Stomach (tissue), 9 donors: Measurements from ENCODE around the gene NEXMIF. TPM values are rescaled to one million over a fixed set of nuclear protein-coding genes. Genes with fewer than 3 reads are reported as not detected.
A peak's percentile ranks its signal among the peaks of the same experiment; 100 is the strongest.

Experiments used
- DNase-seq, 2 donors: peaks; one replicate each; pipeline versions ENCODE4 v3.0.0 to v3.0.0-alpha.2; 2013 to 2019
- H3K27ac ChIP-seq, 5 donors: fragments of 200-600 bp in 4 of 5; sonication (generic) in 4 of 5; one replicate each; pipeline ENCODE4 v1.5.1; 2013 to 2019; ENCODE audit warnings: mild to moderate bottlenecking in 1 of 5, moderate library complexity in 1 of 5
- H3K27me3 ChIP-seq, 3 donors: fragments of 200-600 bp; sonication (generic); one replicate each; pipeline ENCODE4 v1.5.1; 2017 to 2019; ENCODE audit warnings: mixed run types in 1 of 3
- H3K36me3 ChIP-seq, 4 donors: fragments of 200-600 bp; sonication (generic); 1 replicate in 3 of 4; 2 replicates in 1 of 4; pipeline ENCODE4 v1.5.1; 2016 to 2019
- H3K4me1 ChIP-seq, 4 donors: fragments of 200-600 bp; sonication (generic); one replicate each; pipeline ENCODE4 v1.5.1; 2016 to 2019
- H3K4me3 ChIP-seq, 4 donors: fragments of 200-600 bp; sonication (generic) in 3 of 4; one replicate each; pipeline ENCODE4 v1.5.1; 2016 to 2019; ENCODE audit warnings: mild to moderate bottlenecking in 1 of 4
- H3K9me3 ChIP-seq, 4 donors: fragments of 200-600 bp; sonication (generic); one replicate each; pipeline ENCODE4 v1.5.1; 2016 to 2019
- CTCF ChIP-seq, 7 experiments: fragments of 450-650 bp in 4 of 7; fragments of 200-600 bp in 3 of 7; sonication (generic) in 3 of 7; IDR thresholded peaks; one replicate each; pipeline ENCODE4 v1.5.1; 2016 to 2019; ENCODE audit warnings: antibody characterized with exemption in 7 of 7, control low read depth in 2 of 7, mild to moderate bottlenecking in 1 of 7
- EP300 ChIP-seq: sonication (generic); formaldehyde crosslinking; IDR thresholded peaks from one replicate; pipeline ENCODE4 v1.6.1; 2017; ENCODE audit warnings: antibody characterized with exemption
- POLR2A ChIP-seq, 4 donors: fragments of 450-650 bp; IDR thresholded peaks; one replicate each; pipeline ENCODE4 v1.6.1; 2016; ENCODE audit warnings: antibody characterized with exemption in 4 of 4, control low read depth in 2 of 4, mild to moderate bottlenecking in 1 of 4, moderate library complexity in 1 of 4
- POLR2AphosphoS5 ChIP-seq, 3 donors: sonication (generic); formaldehyde crosslinking; IDR thresholded peaks; one replicate each; pipeline ENCODE4 v1.6.1; 2016; ENCODE audit warnings: antibody characterized with exemption in 3 of 3
- WGBS, 5 donors: extraction: QIAGEN DNeasy Blood & Tissue Kit in 3 of 5; methylation state at CpG; one replicate each; pipeline versions ENCODE4 v1.1.5 to v1.1.7; 2013 to 2018; 5-methylcytosine and 5-hydroxymethylcytosine counted together
- intact Hi-C: fragments of 100-400 bp; cut with DNase I; formaldehyde crosslinking; loops from one replicate; pipeline ENCODE4 v1.15.1; 2023; ENCODE audit warnings: low total_unique reads
- polyA plus RNA-seq, 3 donors: library from polyadenylated mRNA; stranded (reverse); fragments of 200-250 nt; gene quantifications; one replicate each; pipeline ENCODE4 v1.2.3, GENCODE V29; 2013
- total RNA-seq, 5 donors: library from RNA; depleted of rRNA; stranded (reverse); fragments of >200 nt; gene quantifications; one replicate each; pipeline versions ENCODE4 v1.1.0 to v1.2.3, GENCODE V29; 2014 to 2016
- donor health status: healthy with polysubstance abuse.
- donor health status: Bipolar disorder and iron deficiency.
- donor health status: healthy.

The NEXMIF gene
- total and polyA plus RNA-seq, 8 donors = 0.25 to 4.0 (median 1.2) TPM

GRCh38 chrX:74931214-74931613 lies 6.0 kb upstream of the NEXMIF start:
- no peak overlapping the region for H3K27ac ChIP-seq
- TF ChIP-seq CTCF (IDR thresholded peaks at IDR 0.05) (no peak), POLR2AphosphoS5 (IDR thresholded peaks at IDR 0.05) (no peak), POLR2A (IDR thresholded peaks at IDR 0.05) (no peak), EP300 (no peak)
- 6 to 13% (median 10%) methylated on average over 2 of the region's 2 CpGs; no CpG with 5 or more reads in 1 of the 5 donors for WGBS, 5 donors

DNA sequence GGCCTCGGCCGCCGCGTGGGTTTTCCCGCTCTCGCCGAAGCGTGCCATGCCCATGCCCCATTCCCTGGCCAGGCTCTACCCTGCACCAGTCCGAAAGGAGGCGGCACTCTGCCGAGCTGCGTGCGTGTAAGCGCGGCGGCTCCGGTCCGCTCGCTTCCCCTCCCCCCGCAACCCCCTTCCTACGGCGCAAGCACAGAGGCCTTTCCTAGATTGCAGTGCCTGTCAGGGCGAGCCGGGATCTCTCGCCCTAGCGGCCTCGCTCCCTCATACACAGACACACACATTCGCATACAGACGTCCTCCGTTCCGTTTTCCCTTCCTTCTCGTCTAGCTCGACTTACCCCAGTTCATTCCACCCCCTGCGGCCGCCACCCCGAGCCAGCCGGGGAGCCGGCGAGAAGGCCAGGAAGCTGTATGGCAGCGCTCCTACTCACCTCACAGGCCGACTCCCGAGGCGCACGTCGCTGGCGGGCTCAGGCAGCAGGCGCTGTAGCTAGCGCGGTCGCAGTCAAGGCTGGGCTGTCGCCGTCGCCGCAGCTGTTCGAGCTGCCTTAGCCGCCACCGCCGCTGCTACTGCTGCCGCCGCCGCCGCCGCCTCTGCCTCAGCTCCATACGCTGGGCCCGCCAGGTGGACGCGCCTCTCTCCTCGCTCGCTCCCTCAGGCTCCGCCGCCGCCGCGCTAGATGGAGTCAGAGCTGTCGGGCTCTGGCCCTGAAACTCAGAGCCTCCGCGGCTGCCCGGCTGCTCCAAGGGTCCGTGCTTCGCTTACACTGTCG lies 615 bp downstream of the NEXMIF start:
- peaks cover 0 to 18% (median 6%) of the 10 kb centered on the region in 3 donors for H3K27me3 ChIP-seq
- peak; percentile 59 to 77 for DNase-seq
- intact Hi-C loops = no loop called here
- no peaks in the 10 kb centered on the region for H3K36me3 ChIP-seq
- peaks cover 0 to 16% (median 12%) of the 10 kb centered on the region in 4 donors for H3K4me1 ChIP-seq
- WGBS, 5 donors = 1 to 39% (median 11%) methylated on average over 23 to 80 of the region's 81 CpGs
- peak overlapping the region; percentile 51 to 57 (median 52) for H3K4me3 ChIP-seq
- H3K9me3 ChIP-seq = no peaks in the 10 kb centered on the region
- TF ChIP-seq EP300 (no peak), CTCF (IDR thresholded peaks at IDR 0.05) (no peak), POLR2A (IDR thresholded peaks at IDR 0.05) (no peak), POLR2AphosphoS5 (IDR thresholded peaks at IDR 0.05) (no peak)
- peak overlapping the region; percentile 76 to 89 (median 82) for H3K27ac ChIP-seq

More at GRCh38 chrX:74931214-74931613, 6.0 kb upstream of the NEXMIF start:
- H3K4me1 ChIP-seq = no peaks in the 10 kb centered on the region
- H3K9me3 ChIP-seq = no peaks in the 10 kb centered on the region
- peaks cover 0 to 10% (median 0%) of the 10 kb centered on the region in 3 donors for H3K27me3 ChIP-seq
- intact Hi-C loops = no loop called here
- peak in 1 of 2 donors; percentile 23 for DNase-seq
- no peak overlapping the region for H3K4me3 ChIP-seq
- H3K36me3 ChIP-seq = no peaks in the 10 kb centered on the region

DNA sequence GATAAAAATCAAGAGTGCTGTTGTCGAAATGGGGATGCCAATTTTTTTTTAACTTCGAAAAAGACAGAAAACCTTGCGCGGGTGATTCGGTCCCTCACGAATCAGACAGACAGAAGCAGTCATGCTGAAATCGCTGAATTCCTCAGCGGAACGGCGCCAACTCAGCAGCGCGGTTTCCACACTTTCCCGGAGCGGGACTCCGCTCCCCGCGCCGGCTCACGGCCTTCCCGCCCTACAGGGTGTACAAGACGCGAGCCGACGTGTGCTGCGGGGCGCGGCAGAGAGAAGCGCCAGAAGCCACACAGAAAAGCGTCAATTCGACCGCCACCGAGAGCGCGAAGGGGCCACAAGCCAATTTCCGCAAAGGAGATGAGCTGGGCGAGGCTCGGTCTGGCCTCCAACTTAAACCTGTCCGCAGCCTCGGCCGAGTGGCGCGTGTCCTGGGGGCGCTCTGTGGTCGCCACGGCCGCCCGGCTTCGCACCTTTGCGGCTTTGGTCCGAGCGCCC lies 1.3 kb downstream of the NEXMIF start:
- intact Hi-C loops = no loop called here
- peak in 1 of 2 donors; percentile 44 for DNase-seq
- WGBS, 5 donors = 0 to 46% (median 16%) methylated on average over 7 to 51 of the region's 51 CpGs
- Histone ChIP-seq H3K36me3 (no peaks in the 10 kb centered on the region), H3K4me1 (peaks cover 0 to 16% (median 12%) of the 10 kb centered on the region in 4 donors), H3K27ac (peak overlapping the region; percentile 76 to 89 (median 82)), H3K27me3 (peaks cover 0 to 18% (median 6%) of the 10 kb centered on the region in 3 donors), H3K4me3 (peak overlapping the region; percentile 51 to 57 (median 52)), H3K9me3 (no peaks in the 10 kb centered on the region)
- no peak for TF ChIP-seq CTCF (IDR thresholded peaks at IDR 0.05)
- TF ChIP-seq POLR2A (IDR thresholded peaks at IDR 0.05) = no peak
- TF ChIP-seq EP300 = no peak
- no peak for TF ChIP-seq POLR2AphosphoS5 (IDR thresholded peaks at IDR 0.05)

- H3K4me3 ChIP-seq = no peak overlapping the region
- WGBS, 5 donors = 56 to 73% (median 62%) methylated on average over 6 of the region's 6 CpGs
These were observed 2.2 kb downstream of the NEXMIF start for GRCh38 chrX:74922922-74923543.

More at GRCh38 chrX:74922922-74923543, 2.2 kb downstream of the NEXMIF start:
- H3K27me3 ChIP-seq = peaks cover 0 to 18% (median 6%) of the 10 kb centered on the region in 3 donors
- no peak for TF ChIP-seq EP300
- no peaks in the 10 kb centered on the region for H3K36me3 ChIP-seq
- no peak for DNase-seq
- H3K27ac ChIP-seq = no peak overlapping the region
- peaks cover 0 to 16% (median 12%) of the 10 kb centered on the region in 4 donors for H3K4me1 ChIP-seq
- no peaks in the 10 kb centered on the region for H3K9me3 ChIP-seq
- intact Hi-C loops = no loop called here
